OCI-LY3 (cell line): ENCODE data around the gene DHDH.

Source experiments
- EZH2phosphoT487 ChIP-seq: fragments of 200-600 bp; shearing (Covaris generic); IDR thresholded peaks from 2 replicates; pipeline ENCODE4 v1.6.1; 2018; ENCODE audit warnings: antibody characterized with exemption, mixed run types, low read depth
- TF ChIP-seq, protein P1 (sequence below): fragments of 200-600, 300-600 bp; sonication (generic); IDR thresholded peaks from 2 replicates; pipeline ENCODE4 v1.5.1; 2014; ENCODE audit warnings: antibody characterized with exemption, low read length, low read depth

- TF ChIP-seq, protein P1, sequence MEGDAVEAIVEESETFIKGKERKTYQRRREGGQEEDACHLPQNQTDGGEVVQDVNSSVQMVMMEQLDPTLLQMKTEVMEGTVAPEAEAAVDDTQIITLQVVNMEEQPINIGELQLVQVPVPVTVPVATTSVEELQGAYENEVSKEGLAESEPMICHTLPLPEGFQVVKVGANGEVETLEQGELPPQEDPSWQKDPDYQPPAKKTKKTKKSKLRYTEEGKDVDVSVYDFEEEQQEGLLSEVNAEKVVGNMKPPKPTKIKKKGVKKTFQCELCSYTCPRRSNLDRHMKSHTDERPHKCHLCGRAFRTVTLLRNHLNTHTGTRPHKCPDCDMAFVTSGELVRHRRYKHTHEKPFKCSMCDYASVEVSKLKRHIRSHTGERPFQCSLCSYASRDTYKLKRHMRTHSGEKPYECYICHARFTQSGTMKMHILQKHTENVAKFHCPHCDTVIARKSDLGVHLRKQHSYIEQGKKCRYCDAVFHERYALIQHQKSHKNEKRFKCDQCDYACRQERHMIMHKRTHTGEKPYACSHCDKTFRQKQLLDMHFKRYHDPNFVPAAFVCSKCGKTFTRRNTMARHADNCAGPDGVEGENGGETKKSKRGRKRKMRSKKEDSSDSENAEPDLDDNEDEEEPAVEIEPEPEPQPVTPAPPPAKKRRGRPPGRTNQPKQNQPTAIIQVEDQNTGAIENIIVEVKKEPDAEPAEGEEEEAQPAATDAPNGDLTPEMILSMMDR: no peak
- no peak for TF ChIP-seq EZH2phosphoT487
These were observed 14.7 kb upstream of the DHDH start for GRCh38 chr19:48918801-48919247.
